Astrocyte (in vitro differentiated cells and primary cell): ENCODE measurements around the gene RTN4. TPM values are rescaled to one million over a fixed set of nuclear protein-coding genes. Genes with fewer than 3 reads are reported as not detected.

Source experiments
- DNase-seq: peaks from one replicate; pipeline ENCODE4 v3.0.0-alpha.2; 2010; ENCODE audit warnings: low read depth
- FAIRE-seq: peaks from 2 replicates; lab custom pipeline; 2011; peaks lifted over from hg19 to GRCh38; lab: Jason Lieb, UNC
- H2AFZ ChIP-seq: 2 replicates; pipeline ENCODE4 v1.6.0; 2012; ENCODE audit warnings: low read depth, low read length, inconsistent platforms
- H3K27ac ChIP-seq: 2 replicates; pipeline ENCODE4 v1.5.1; 2011; ENCODE audit warnings: low read depth, low read length, inconsistent platforms
- H3K27me3 ChIP-seq: 2 replicates; pipeline ENCODE4 v1.6.0; 2011; ENCODE audit warnings: low read length, inconsistent platforms; ENCODE audit not compliant: insufficient read depth
- H3K36me3 ChIP-seq: 2 replicates; pipeline ENCODE4 v1.5.1; 2011; ENCODE audit warnings: low read length, inconsistent platforms; ENCODE audit not compliant: insufficient read depth
- H3K4me1 ChIP-seq: 2 replicates; pipeline ENCODE4 v1.5.1; 2011; ENCODE audit warnings: low read length, inconsistent platforms; ENCODE audit not compliant: insufficient read depth
- H3K4me2 ChIP-seq: 2 replicates; pipeline ENCODE4 v1.6.0; 2012; ENCODE audit warnings: low read length, inconsistent platforms
- H3K4me3 ChIP-seq: 2 replicates; pipeline ENCODE4 v1.5.1; 2011; ENCODE audit warnings: low read depth, mild to moderate bottlenecking, low read length, inconsistent platforms; ENCODE audit not compliant: insufficient read depth
- H3K79me2 ChIP-seq: 2 replicates; pipeline ENCODE4 v1.6.0; 2012; ENCODE audit warnings: mild to moderate bottlenecking, low read length, inconsistent platforms; ENCODE audit not compliant: insufficient read depth
- H3K9ac ChIP-seq: 2 replicates; pipeline ENCODE4 v1.6.0; 2012; ENCODE audit warnings: mild to moderate bottlenecking, low read length, inconsistent platforms
- H3K9me3 ChIP-seq: 2 replicates; pipeline ENCODE4 v1.5.1; 2012; ENCODE audit warnings: low read depth, mild to moderate bottlenecking, low read length, inconsistent platforms; ENCODE audit not compliant: insufficient read depth
- H4K20me1 ChIP-seq: 2 replicates; pipeline ENCODE4 v1.6.0; 2012; ENCODE audit warnings: low read length, inconsistent platforms; ENCODE audit not compliant: insufficient read depth
- H3K27ac Mint-ChIP-seq: one replicate; pipeline ENCODE4 v1.8.0; 2021; ENCODE audit warnings: mild to moderate bottlenecking, mixed read lengths; ENCODE audit not compliant: unreplicated experiment
- H3K27me3 Mint-ChIP-seq: one replicate; pipeline ENCODE4 v1.8.0; 2021; ENCODE audit warnings: low read depth, mixed read lengths; ENCODE audit not compliant: unreplicated experiment
- H3K36me3 Mint-ChIP-seq: one replicate; pipeline ENCODE4 v1.8.0; 2021; ENCODE audit warnings: low read depth, mixed read lengths; ENCODE audit not compliant: unreplicated experiment
- H3K4me1 Mint-ChIP-seq: one replicate; pipeline ENCODE4 v1.8.0; 2021; ENCODE audit warnings: low read depth, mixed read lengths; ENCODE audit not compliant: unreplicated experiment
- H3K4me3 Mint-ChIP-seq: one replicate; pipeline ENCODE4 v1.8.0; 2021; ENCODE audit warnings: mild to moderate bottlenecking, moderate library complexity, mixed read lengths; ENCODE audit not compliant: unreplicated experiment
- H3K9me3 Mint-ChIP-seq: one replicate; pipeline ENCODE4 v1.8.0; 2021; ENCODE audit warnings: mild to moderate bottlenecking, mixed read lengths; ENCODE audit not compliant: unreplicated experiment
- CTCF ChIP-seq: IDR thresholded peaks from 2 replicates; pipeline ENCODE4 v1.5.1; 2011; ENCODE audit warnings: low read depth, mild to moderate bottlenecking, inconsistent platforms, low read length, moderate library complexity; ENCODE audit not compliant: insufficient read depth
- EZH2 ChIP-seq: IDR thresholded peaks from 2 replicates; pipeline ENCODE4 v1.6.1; 2012; ENCODE audit warnings: mild to moderate bottlenecking, low read length, inconsistent platforms; ENCODE audit not compliant: insufficient read depth
- total RNA-seq: library from RNA; stranded (reverse); gene quantifications from 2 replicates; pipeline ENCODE4 v1.2.1, GENCODE V29; 2021

The RTN4 gene
- total RNA-seq, 1 donor from 2014 or later, result 541 TPM

DNA sequence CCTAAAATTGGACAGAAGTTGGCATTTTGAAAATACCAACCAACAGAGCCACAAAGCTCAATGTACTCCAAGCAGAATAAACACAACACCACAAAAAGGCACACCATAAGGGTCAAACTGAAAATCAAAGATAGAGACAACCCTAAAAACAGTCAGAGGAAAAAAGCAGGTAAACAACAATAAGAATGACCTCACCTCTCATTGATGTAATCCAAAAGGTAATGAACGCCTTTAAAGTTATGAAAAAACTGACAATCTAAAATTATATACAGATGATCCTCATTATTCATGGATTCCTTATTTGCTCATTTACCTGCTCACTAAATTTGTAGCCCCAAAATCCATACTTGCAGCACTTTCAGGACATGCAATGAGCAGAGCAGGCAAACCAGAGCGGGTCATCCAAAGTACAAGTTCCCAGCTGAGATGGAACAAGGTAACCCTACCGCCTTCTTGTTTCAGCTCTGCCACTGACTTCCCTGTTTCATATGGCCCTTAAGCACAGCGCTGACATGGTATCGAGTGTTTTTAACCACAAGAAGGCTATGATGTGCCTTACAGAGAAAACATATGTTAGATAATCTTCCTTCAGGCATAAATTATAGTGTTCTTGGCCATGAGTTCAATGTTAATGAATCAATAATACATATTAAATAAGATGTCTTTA lies 17.0 kb downstream of the RTN4 start:
- Histone ChIP-seq H3K27ac (no peak overlapping the region), H3K79me2 (peaks cover 100% of the 10 kb centered on the region), H3K4me3 (no peak overlapping the region), H3K4me2 (peak overlapping the region; percentile 21), H3K36me3 (no peaks in the 10 kb centered on the region), H3K4me1 (peaks cover 6% of the 10 kb centered on the region), H3K9me3 (no peaks in the 10 kb centered on the region), H3K9ac (no peak overlapping the region), H4K20me1 (peaks cover 99% of the 10 kb centered on the region), H3K27me3 (no peaks in the 10 kb centered on the region), H2AFZ (no peak overlapping the region)
- FAIRE-seq (no peak), DNase-seq (no peak)
- no peaks in the 10 kb centered on the region for H3K36me3 Mint-ChIP-seq
- TF ChIP-seq EZH2 (no peak), CTCF (no peak)
- H3K9me3 Mint-ChIP-seq, result no peaks in the 10 kb centered on the region
- H3K4me1 Mint-ChIP-seq, result peaks cover 51% of the 10 kb centered on the region
- no peaks in the 10 kb centered on the region for H3K27me3 Mint-ChIP-seq
- H3K4me3 Mint-ChIP-seq, result no peak overlapping the region
- H3K27ac Mint-ChIP-seq, result no peak overlapping the region

- Mint-ChIP-seq H3K27ac (peak overlapping the region; percentile 9), H3K27me3 (no peaks in the 10 kb centered on the region), H3K4me3 (no peak overlapping the region), H3K4me1 (peaks cover 36% of the 10 kb centered on the region), H3K9me3 (no peaks in the 10 kb centered on the region), H3K36me3 (no peaks in the 10 kb centered on the region)
- Histone ChIP-seq H3K79me2 (peaks cover 100% of the 10 kb centered on the region), H3K4me2 (peak overlapping the region; percentile 10), H3K9me3 (no peaks in the 10 kb centered on the region), H3K36me3 (no peaks in the 10 kb centered on the region), H3K4me1 (peaks cover 6% of the 10 kb centered on the region), H3K9ac (no peak overlapping the region), H4K20me1 (peaks cover 99% of the 10 kb centered on the region), H3K27me3 (no peaks in the 10 kb centered on the region), H3K27ac (no peak overlapping the region), H2AFZ (no peak overlapping the region), H3K4me3 (no peak overlapping the region)
- TF ChIP-seq CTCF, result no peak
- no peak for TF ChIP-seq EZH2
- DNase-seq, result no peak
- FAIRE-seq, result no peak
Observed at GRCh38 chr2:55031505-55031904, 18.7 kb downstream of the RTN4 start.

DNA sequence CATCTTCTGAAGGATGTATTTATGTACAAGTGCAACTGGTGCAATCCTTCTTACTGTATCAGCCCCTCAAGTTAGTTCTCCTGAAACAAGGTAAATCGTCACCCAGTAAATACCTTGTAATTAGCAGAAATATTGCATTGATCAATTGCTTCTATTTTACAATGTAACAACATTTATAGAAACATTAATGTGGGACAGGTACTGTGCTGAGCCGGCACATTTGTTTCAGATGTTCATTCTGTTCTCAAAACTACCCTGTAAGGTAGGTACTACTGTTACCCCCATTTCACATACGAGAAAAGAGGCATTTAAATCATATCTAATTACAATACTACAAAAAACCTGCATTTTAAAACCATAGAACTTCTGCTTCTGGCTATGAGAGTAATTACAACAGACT lies 19.5 kb downstream of the RTN4 start:
- Histone ChIP-seq H3K9me3 (no peaks in the 10 kb centered on the region), H2AFZ (no peak overlapping the region), H3K9ac (no peak overlapping the region), H3K27ac (no peak overlapping the region), H4K20me1 (peaks cover 100% of the 10 kb centered on the region), H3K27me3 (no peaks in the 10 kb centered on the region), H3K79me2 (peaks cover 100% of the 10 kb centered on the region), H3K4me1 (peaks cover 6% of the 10 kb centered on the region), H3K4me2 (peak overlapping the region; percentile 10), H3K36me3 (peaks cover 4% of the 10 kb centered on the region), H3K4me3 (no peak overlapping the region)
- Mint-ChIP-seq H3K4me3 (no peak overlapping the region), H3K9me3 (no peaks in the 10 kb centered on the region), H3K36me3 (no peaks in the 10 kb centered on the region), H3K27me3 (no peaks in the 10 kb centered on the region), H3K4me1 (peaks cover 35% of the 10 kb centered on the region), H3K27ac (peak overlapping the region; percentile 9)
- TF ChIP-seq EZH2, result no peak
- no peak for TF ChIP-seq CTCF
- no peak for FAIRE-seq
- DNase-seq, result no peak
